IMR-90 (cell line): ENCODE data around the gene WDR37. TPM values are rescaled to one million over a fixed set of nuclear protein-coding genes. Genes with fewer than 3 reads are reported as not detected.

Experiments
- ATAC-seq: fragments of 200-7000 bp; cut with Tn5 transposase; 2 replicates; pipeline ENCODE4 v1.9.1; 2020; ENCODE audit warnings: low read depth, mild to moderate bottlenecking, moderate library complexity
- BruUV-seq: library from RNA; stranded (reverse); fragments of 400-500 nt; replicated peaks from 2 replicates; lab custom pipeline; 2021; lab: Mats Ljungman, UMichigan
- CTCF ChIA-PET: fragments of 300-600 bp; formaldehyde crosslinking; extraction: SDS; loops from one replicate; lab custom pipeline; 2021; ENCODE audit warnings: antibody characterized with exemption; lab: Yijun Ruan, JAX
- POLR2A ChIA-PET: fragments of 300-600 bp; sonication (Branson Sonifier 250); formaldehyde crosslinking; loops from one replicate; lab custom pipeline; 2022; ENCODE audit warnings: antibody characterized with exemption; ENCODE audit not compliant: unreplicated experiment; lab: Charles Lee
- DNase-seq: peaks from one replicate; pipeline ENCODE4 v3.0.0; 2013
- H2AFZ ChIP-seq: replicated peaks from 2 replicates; pipeline ENCODE3; 2013; ENCODE audit warnings: low read length, mild to moderate bottlenecking; ENCODE audit not compliant: poor library complexity
- H2AK5ac ChIP-seq: 2 replicates; pipeline ENCODE4 v1.6.1; 2013; ENCODE audit warnings: low read depth, low read length, inconsistent platforms
- H2AK9ac ChIP-seq: replicated peaks from 2 replicates; pipeline ENCODE3; 2013; ENCODE audit warnings: mild to moderate bottlenecking, low read depth, low read length, moderate library complexity; ENCODE audit not compliant: poor library complexity
- H2BK120ac ChIP-seq: 2 replicates; pipeline ENCODE4 v1.6.1; 2013; ENCODE audit warnings: low read depth, low read length, inconsistent platforms
- H2BK15ac ChIP-seq: 3 replicates; pipeline ENCODE4 v1.6.1; 2013; ENCODE audit warnings: low read depth, low read length, inconsistent platforms
- H2BK20ac ChIP-seq: 2 replicates; pipeline ENCODE4 v1.6.1; 2013; ENCODE audit warnings: low read depth, mild to moderate bottlenecking, inconsistent platforms, low read length, moderate library complexity
- H2BK5ac ChIP-seq: 2 replicates; pipeline ENCODE4 v1.6.1; 2013; ENCODE audit warnings: mild to moderate bottlenecking, low read depth, low read length, inconsistent platforms; ENCODE audit not compliant: poor library complexity, severe bottlenecking
- H3K14ac ChIP-seq: replicated peaks from 2 replicates; pipeline ENCODE4 v1.6.1; 2013; ENCODE audit warnings: low read depth, low read length, inconsistent platforms
- H3K18ac ChIP-seq: 2 replicates; pipeline ENCODE4 v1.6.1; 2013; ENCODE audit warnings: low read depth, low read length, control low read depth
- H3K23ac ChIP-seq: 2 replicates; pipeline ENCODE4 v1.6.1; 2013; ENCODE audit warnings: low read depth, low read length, inconsistent platforms
- H3K27ac ChIP-seq: 2 replicates; pipeline ENCODE4 v1.5.1; 2013; ENCODE audit warnings: mild to moderate bottlenecking, control low read depth, low read length; ENCODE audit not compliant: insufficient read depth
- H3K27me3 ChIP-seq: 2 replicates; pipeline ENCODE4 v1.6.1; 2013; ENCODE audit warnings: low read length; ENCODE audit not compliant: control insufficient read depth, insufficient read depth
- H3K36me3 ChIP-seq: 2 replicates; pipeline ENCODE4 v1.6.1; 2013; ENCODE audit warnings: low read length, mixed read lengths; ENCODE audit not compliant: control insufficient read depth, insufficient read depth
- H3K4ac ChIP-seq: 2 replicates; pipeline ENCODE4 v1.6.1; 2013; ENCODE audit warnings: low read depth, low read length, inconsistent platforms
- H3K4me1 ChIP-seq: 2 replicates; pipeline ENCODE4 v1.6.1; 2013; ENCODE audit warnings: low read length, mixed read lengths; ENCODE audit not compliant: control insufficient read depth, insufficient read depth
- H3K4me2 ChIP-seq: 2 replicates; pipeline ENCODE4 v1.6.1; 2013; ENCODE audit warnings: low read depth, mild to moderate bottlenecking, control low read depth, low read length, moderate library complexity
- H3K4me3 ChIP-seq: 2 replicates; pipeline ENCODE4 v1.5.1; 2013; ENCODE audit warnings: low read depth, mild to moderate bottlenecking, control low read depth, low read length, moderate library complexity; ENCODE audit not compliant: insufficient read depth
- H3K56ac ChIP-seq: 2 replicates; pipeline ENCODE4 v1.6.1; 2013; ENCODE audit warnings: low read length, inconsistent platforms; ENCODE audit not compliant: insufficient read depth; ENCODE audit errors: extremely low read depth
- H3K79me1 ChIP-seq, 2 experiments: 2 replicates each; pipeline ENCODE4 v1.6.1; 2013; ENCODE audit warnings: low read length in 2 of 2, inconsistent platforms in 1 of 2, low read depth in 1 of 2
- H3K9ac ChIP-seq: 2 replicates; pipeline ENCODE4 v1.6.1; 2013; ENCODE audit warnings: low read depth, low read length, control low read depth
- H3K9me1 ChIP-seq: 2 replicates; pipeline ENCODE4 v1.6.1; 2013; ENCODE audit warnings: low read length, inconsistent platforms; ENCODE audit not compliant: insufficient read depth
- H3K9me3 ChIP-seq: 2 replicates; pipeline ENCODE4 v1.6.1; 2013; ENCODE audit warnings: low read length; ENCODE audit not compliant: control insufficient read depth, insufficient read depth
- H4K20me1 ChIP-seq: 2 replicates; pipeline ENCODE4 v1.6.1; 2013; ENCODE audit warnings: low read length, inconsistent platforms; ENCODE audit not compliant: insufficient read depth
- H4K5ac ChIP-seq: 2 replicates; pipeline ENCODE4 v1.6.1; 2013; ENCODE audit warnings: mild to moderate bottlenecking, low read depth, low read length, control low read depth
- H4K8ac ChIP-seq, 2 experiments: 2 replicates each; pipeline ENCODE4 v1.6.1; 2013; ENCODE audit warnings: low read depth in 2 of 2, low read length in 2 of 2, control low read depth in 1 of 2, inconsistent platforms in 1 of 2
- H4K91ac ChIP-seq: 2 replicates; pipeline ENCODE4 v1.6.1; 2013; ENCODE audit warnings: low read depth, low read length, inconsistent platforms; ENCODE audit not compliant: insufficient read depth
- CHD1 ChIP-seq: IDR thresholded peaks from 2 replicates; pipeline ENCODE4 v1.6.1; 2012; ENCODE audit warnings: low read depth, low read length, improper control_type of control experiment
- CTCF ChIP-seq: conservative IDR thresholded peaks from 2 replicates; pipeline ENCODE4 v1.5.1; 2012; ENCODE audit warnings: mild to moderate bottlenecking, low read depth, low read length, improper control_type of control experiment
- NFE2L2 ChIP-seq: fragments of 150-350 bp; IDR thresholded peaks from 2 replicates; pipeline ENCODE4 v1.6.1; 2016; ENCODE audit warnings: low read depth, mild to moderate bottlenecking, low read length
- WGBS, 2 experiments: methylation state at CpG; one replicate each; pipeline versions ENCODE4 v1.1.5 to v1.1.7; 2013; ENCODE audit warnings: missing lambda C conversion rate in 2 of 2; ENCODE audit not compliant: insufficient read length in 1 of 2; ENCODE audit errors: extremely low coverage in 2 of 2; 5-methylcytosine and 5-hydroxymethylcytosine counted together
- dilution Hi-C: fragments of 300-500 bp; cut with HindIII; formaldehyde crosslinking; loops from one replicate; pipeline ENCODE4 v1.14.3; 2018; ENCODE audit warnings: low sequenced_read_pairs; ENCODE audit not compliant: unreplicated experiment
- in situ Hi-C: fragments of 300-500 bp; cut with MboI; formaldehyde crosslinking; loops from 3 replicates; pipeline ENCODE4 v1.14.3; 2019; ENCODE audit warnings: low sequenced_read_pairs, inconsistent platforms, mixed read lengths
- intact Hi-C: fragments of 100-400 bp; cut with micrococcal nuclease; formaldehyde crosslinking; loops from 2 replicates; pipeline ENCODE4 v1.10.0; 2022
- polyA plus RNA-seq, 3 experiments: library from polyadenylated mRNA; depleted of rRNA; stranded (reverse); fragments of >200 nt; gene quantifications; 2 replicates each; pipeline ENCODE4 v1.2.3, GENCODE V29; 2012; ENCODE audit warnings: low replicate concordance in 1 of 3
- total RNA-seq: library from RNA; depleted of rRNA; stranded (reverse); fragments of >200 nt; gene quantifications from 2 replicates; pipeline ENCODE4 v1.2.3, GENCODE V29; 2012

WDR37 gene
- total and polyA plus RNA-seq, 2 of the 4 experiments (the other 2 are of a cell fraction) = 12.7 to 14.5 TPM

DNA sequence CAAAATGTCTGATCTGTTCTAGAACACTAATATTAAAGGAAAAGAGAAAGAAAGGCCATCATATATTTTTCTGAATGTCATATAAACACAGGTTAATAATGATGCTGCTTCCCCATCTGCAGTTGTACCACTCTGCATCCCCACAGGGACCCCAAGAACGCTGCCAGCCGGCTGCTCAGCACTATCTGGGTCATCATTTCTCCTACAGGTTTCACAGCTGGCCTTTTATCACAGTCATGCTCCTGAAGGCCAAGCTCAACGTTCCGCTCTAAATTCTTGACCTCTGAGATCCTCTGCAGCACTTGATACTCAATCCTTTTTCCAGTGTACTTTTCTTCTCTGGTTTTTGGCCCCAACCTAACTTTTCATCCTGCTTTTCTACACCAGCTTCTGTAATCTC is 12.0 kb upstream of the WDR37 start:
- DNase-seq = no peak
- Histone ChIP-seq H3K23ac (no peak overlapping the region), H3K4me2 (no peak overlapping the region), H2BK15ac (no peak overlapping the region), H3K9me1 (peaks cover 8% of the 10 kb centered on the region; the same call in 1 of the 2 replicates), H3K4ac (no peak overlapping the region), H3K4me3 (no peak overlapping the region), H3K9me3 (no peaks in the 10 kb centered on the region), H3K14ac (no peak overlapping the region), H4K20me1 (peaks cover 30% of the 10 kb centered on the region), H4K91ac (no peak overlapping the region), H4K8ac (no peak overlapping the region), H4K5ac (no peak overlapping the region), H3K18ac (no peak overlapping the region), H2AK5ac (no peak overlapping the region), H2AK9ac (no peak overlapping the region), H3K56ac (no peak overlapping the region), H2BK20ac (no peak overlapping the region), H3K4me1 (peaks cover 2% of the 10 kb centered on the region; the same call in 1 of the 2 replicates), H3K79me1 (peaks cover 18 to 46% of the 10 kb centered on the region in 2 experiments), H3K27ac (no peak overlapping the region), H3K27me3 (no peaks in the 10 kb centered on the region), H2BK120ac (no peak overlapping the region), H3K9ac (no peak overlapping the region), H3K36me3 (peaks cover 11% of the 10 kb centered on the region), H2AFZ (no peak overlapping the region), H2BK5ac (no peak overlapping the region)
- ChIA-PET CTCF (no interaction called here), POLR2A (no interaction called here)
- no peak for TF ChIP-seq NFE2L2
- TF ChIP-seq CTCF = no peak
- no peak for TF ChIP-seq CHD1
- intact Hi-C loops = no loop called here
- dilution Hi-C loops = no loop called here
- in situ Hi-C loops = no loop called here
- BruUV-seq = no TSS peak
- 70% methylated on average over 2 of the region's 4 CpGs; no CpG with 5 or more reads in 1 of the 2 experiments for WGBS, 2 experiments
- ATAC-seq = no peak
